Esophagus muscularis mucosa (tissue), 3 donors: ENCODE measurements around the gene SPDYE6.

Source experiments
- CTCF ChIP-seq, 3 experiments: fragments of 200-600 bp in 2 of 3; fragments of 450-650 bp in 1 of 3; sonication (generic) in 2 of 3; IDR thresholded peaks; one replicate each; pipeline ENCODE4 v1.5.1; 2017 to 2019; ENCODE audit warnings: antibody characterized with exemption in 3 of 3, mild to moderate bottlenecking in 2 of 3, moderate library complexity in 1 of 3
- EP300 ChIP-seq: sonication (generic); formaldehyde crosslinking; IDR thresholded peaks from one replicate; pipeline ENCODE4 v1.6.1; 2017; ENCODE audit warnings: antibody characterized with exemption

DNA sequence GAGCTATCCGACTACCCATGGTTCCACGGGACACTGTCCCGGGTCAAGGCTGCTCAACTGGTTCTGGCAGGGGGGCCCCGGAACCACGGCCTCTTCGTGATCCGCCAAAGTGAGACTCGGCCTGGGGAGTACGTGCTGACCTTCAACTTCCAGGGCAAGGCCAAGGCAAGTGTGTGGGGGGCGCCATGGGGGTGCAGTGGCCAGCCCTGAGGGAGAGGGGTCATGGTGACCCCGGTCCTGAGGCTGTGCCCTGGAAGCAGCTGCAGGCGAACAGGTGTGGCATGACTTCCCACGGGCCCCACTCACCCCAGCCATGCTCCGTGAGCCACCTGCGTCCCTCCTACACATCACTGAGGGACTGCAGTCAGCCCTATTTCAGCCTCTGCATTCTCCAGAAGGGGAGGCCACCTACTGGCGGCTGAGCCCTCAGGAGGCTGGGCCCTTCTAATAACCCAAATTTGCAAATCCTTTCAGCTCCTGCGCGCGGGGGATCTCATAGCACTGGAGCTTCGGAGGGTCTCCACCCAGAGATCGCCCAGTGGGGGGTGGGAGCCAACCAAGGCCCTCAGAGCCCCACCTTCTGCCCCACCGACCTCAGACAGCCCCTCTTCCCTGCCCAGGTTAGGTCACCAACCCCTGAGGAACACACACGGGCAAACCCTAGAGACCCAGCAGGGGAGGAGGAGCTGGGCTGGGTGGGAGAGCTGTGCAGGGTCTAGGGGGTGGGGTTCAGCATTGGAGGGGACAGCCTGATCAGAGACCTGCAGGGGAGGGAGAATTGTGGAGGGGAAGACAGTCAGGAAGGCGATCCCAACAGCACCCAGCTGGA, 38.8 kb downstream of the SPDYE6 start:
- TF ChIP-seq CTCF (IDR thresholded peaks at IDR 0.05) (no peak), EP300 (no peak)
